Measurements from ENCODE around the gene TLR5.
A peak's percentile ranks its signal among the peaks of the same experiment; 100 is the strongest.

TLR5 gene

DNA sequence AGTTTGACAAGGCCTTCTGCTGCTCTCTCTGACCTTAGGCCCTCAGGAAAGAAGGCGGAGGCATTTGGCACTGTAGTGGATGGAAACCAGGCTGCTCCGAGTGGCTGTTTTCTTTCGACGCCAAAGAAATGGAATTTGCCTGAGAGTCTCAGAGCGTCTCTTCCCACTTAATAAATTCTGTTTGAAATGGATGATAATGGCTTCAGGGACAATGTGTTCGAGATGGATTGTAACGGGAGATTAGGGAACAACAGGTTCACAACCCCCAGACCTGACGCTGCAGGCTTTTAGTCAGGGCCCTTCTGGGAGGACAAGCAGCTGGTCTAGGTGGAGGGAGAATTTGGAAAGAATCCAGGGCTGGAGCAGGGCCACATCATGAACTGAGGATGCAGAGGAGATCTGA is 58.6 kb downstream of the TLR5 start:
- no peak for DNase-seq (ENCODE audit: low read depth)
- no peak overlapping the region for H3K4me3 ChIP-seq (ENCODE audit: low read depth, low read length)
- no peak for TF ChIP-seq CTCF (IDR thresholded peaks at IDR 0.05; ENCODE audit: insufficient read depth, low read depth, low read length, missing control alignments)

DNA sequence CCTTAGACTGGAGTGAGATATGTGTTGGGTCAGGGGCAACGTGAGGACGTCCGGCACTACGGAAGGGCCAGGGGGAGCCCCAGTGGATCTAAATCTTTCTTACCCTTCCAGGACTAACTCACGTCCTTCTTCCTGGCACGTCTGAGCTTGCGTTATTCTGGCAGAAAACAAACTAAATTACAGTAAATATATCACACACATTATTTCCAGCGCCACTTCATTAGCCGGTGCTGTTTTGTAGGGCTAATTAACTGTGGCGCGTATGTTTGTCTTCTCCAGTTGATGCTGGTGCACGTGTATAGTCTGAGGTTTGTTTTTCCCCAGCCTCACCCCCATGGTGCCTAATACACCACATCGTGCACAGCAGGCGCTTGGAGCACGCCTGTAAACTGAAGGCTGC is 59.2 kb downstream of the TLR5 start:
- DNase-seq (ENCODE audit: low read depth), result no peak
- TF ChIP-seq CTCF (IDR thresholded peaks at IDR 0.05; ENCODE audit: insufficient read depth, low read depth, low read length, missing control alignments), result no peak
- no peak overlapping the region for H3K4me3 ChIP-seq (ENCODE audit: low read depth, low read length)

DNA sequence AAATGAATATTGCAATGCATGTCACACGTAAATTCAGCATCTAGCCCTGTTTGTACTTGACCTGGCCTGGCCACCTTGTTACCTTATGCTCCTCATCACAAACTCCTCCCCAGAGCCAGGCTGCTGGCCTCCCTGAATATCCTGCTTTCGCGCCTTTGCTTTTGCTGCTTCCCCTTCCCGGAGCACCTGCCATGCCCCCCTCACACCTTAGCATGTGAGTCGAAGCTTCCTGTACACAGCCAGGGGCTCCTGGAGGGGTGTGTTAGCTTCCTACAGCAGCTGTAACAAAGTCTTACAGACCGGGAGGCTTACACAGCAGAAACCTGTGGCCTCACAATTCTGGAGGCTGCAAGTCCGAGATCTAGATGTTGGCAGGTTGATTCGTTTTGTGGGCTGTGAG is 60.1 kb downstream of the TLR5 start:
- H3K4me3 ChIP-seq (ENCODE audit: low read depth, low read length), result no peak overlapping the region
- TF ChIP-seq CTCF (IDR thresholded peaks at IDR 0.05; ENCODE audit: insufficient read depth, low read depth, low read length, missing control alignments), result no peak
- DNase-seq (ENCODE audit: low read depth), result no peak

- peak overlapping the region; percentile 44 for H3K4me3 ChIP-seq (ENCODE audit: low read depth, low read length)
- peak; percentile 84 for DNase-seq (ENCODE audit: low read depth)
- peak; percentile 90 for TF ChIP-seq CTCF (IDR thresholded peaks at IDR 0.05; ENCODE audit: insufficient read depth, low read depth, low read length, missing control alignments)
Observed at GRCh38 chr1:223081181-223081994, 61.7 kb downstream of the TLR5 start.

- TF ChIP-seq CTCF (IDR thresholded peaks at IDR 0.05; ENCODE audit: insufficient read depth, low read depth, low read length, missing control alignments), result no peak
- no peak for DNase-seq (ENCODE audit: low read depth)
- H3K4me3 ChIP-seq (ENCODE audit: low read depth, low read length), result no peak overlapping the region
Observed at GRCh38 chr1:223079498-223079897, 63.5 kb downstream of the TLR5 start.

DNA sequence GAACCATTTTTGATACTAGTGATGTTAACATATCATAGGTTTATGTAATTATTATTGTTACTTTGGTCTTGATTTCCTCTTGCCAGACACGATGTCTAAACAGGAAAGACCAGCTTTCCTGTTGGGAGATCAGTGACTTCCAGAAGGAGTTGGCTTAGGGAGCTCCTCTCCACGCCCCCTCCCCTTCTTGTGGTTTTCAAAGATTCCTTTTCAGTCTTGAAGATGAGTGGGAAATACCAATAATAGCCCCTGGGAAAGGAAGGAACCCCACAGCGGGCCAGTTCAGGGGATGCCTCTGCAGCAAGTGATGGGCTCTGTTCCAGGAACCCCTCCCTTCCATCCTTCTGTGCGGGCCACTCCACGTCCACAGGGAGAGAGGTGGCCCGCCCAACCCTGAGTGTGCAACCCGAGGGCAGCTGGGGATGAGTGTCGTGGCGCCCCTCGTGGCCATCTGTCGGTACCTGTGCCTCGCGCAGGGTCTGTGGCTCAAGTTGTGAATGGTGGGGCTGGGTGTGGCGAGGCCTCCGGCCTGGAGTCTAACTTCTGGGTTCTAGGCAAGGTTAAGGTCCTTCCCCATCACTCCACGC is 65.7 kb downstream of the TLR5 start:
- TF ChIP-seq CTCF (IDR thresholded peaks at IDR 0.05; ENCODE audit: insufficient read depth, low read depth, low read length, missing control alignments), result no peak
- no peak for DNase-seq (ENCODE audit: low read depth)
- H3K4me3 ChIP-seq (ENCODE audit: low read depth, low read length), result no peak overlapping the region
